ENCODE measurements around the gene ACBD3. TPM values are rescaled to one million over a fixed set of nuclear protein-coding genes. Genes with fewer than 3 reads are reported as not detected.

ACBD3 gene
- total RNA-seq, 5 donors from 2014 or later (not counting 1 experiment from before 2014, with no cell fraction given): 21.7 to 26.2 (median 22.5) TPM

DNA sequence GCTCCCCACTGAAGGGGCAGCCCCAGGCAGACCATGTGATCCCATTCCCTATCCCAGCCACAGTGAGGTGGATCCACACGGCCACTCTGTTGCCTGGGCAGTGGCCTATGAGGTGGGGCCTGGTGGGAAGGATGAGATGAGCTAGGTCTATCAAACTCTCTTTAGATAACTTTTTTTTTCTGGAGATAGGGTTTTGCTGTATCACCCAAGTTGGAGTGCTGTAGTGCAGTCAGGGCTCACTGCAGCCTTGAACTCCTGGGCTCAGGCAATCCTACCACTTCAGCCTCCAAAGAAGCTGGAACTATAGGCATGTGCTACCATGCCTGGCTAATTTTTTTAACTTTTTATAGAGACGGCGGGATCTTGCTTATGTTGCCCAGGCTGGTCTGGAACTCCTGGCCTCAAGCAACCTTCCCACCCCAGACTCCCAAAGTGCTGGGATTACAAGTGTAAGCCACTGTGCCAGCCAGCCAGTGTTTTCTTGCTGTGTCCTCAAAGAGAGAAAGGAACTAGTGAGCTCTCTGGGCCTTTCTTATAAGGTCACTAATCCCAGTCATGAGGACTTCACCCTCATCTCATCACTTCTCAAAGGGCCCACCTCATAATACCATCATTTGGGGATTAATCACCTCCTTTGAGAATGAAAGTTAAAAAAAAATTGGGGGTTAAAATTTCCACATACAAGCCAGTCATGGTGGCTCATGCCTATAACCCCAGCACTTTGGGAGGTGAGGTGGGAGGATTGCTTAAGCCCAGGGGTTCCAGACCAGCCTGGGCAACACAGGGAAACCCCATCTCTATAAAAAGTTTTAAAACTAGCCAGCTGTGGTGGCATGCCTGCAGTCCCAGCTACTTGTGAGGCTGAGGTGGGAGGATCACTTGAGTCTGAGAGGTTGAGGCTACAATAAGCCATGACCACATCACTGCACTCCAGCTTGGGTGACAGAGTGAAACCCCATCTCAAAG is 87.4 kb downstream of the ACBD3 start:
- H3K4me1 ChIP-seq (ENCODE audit: control insufficient read depth in 1 of 2, extremely low read depth in 1 of 2, insufficient read depth in 2 of 2, low read length in 2 of 2): peaks cover 0 to 12% of the 10 kb centered on the region in 2 experiments
- no peak for ATAC-seq (replicated peaks in 1 of 4)
- ChIA-PET POLR2A (interaction anchor here (0.6 kb wide), 3 partner anchors 9 to 1667 kb away, joined by 4 to 8 read pairs (median 4); no protein-coding TSS in a partner anchor), CTCF (interaction anchor here (0.6 to 1.1 kb wide), 3 partner anchors 11 to 57 kb away, joined by 3 to 4 read pairs (median 3); no protein-coding TSS in a partner anchor)
- no peaks in the 10 kb centered on the region for H3K9me3 Mint-ChIP-seq
- DNase-seq: no peak
- peaks cover 0 to 43% of the 10 kb centered on the region in 2 experiments for H3K27me3 ChIP-seq (replicated peaks in 1 of 2; ENCODE audit: control insufficient read depth in 2 of 2, extremely low read depth in 1 of 2, insufficient read depth in 2 of 2, low read length in 1 of 2)
- H3K4me3 Mint-ChIP-seq: peak overlapping the region in 2 of 3 donors; percentile 82 to 83
- no peak overlapping the region for H3K4me3 ChIP-seq (ENCODE audit: control insufficient read depth in 1 of 2, extremely low read depth in 1 of 2, low read length in 1 of 2)
- no peaks in the 10 kb centered on the region for H3K36me3 Mint-ChIP-seq
- H3K27me3 Mint-ChIP-seq: peaks cover 5 to 10% of the 10 kb centered on the region in 2 donors
- peaks cover 11 to 15% (median 12%) of the 10 kb centered on the region in 3 donors for H3K4me1 Mint-ChIP-seq
- no peaks in the 10 kb centered on the region for H3K9me3 ChIP-seq
- 100% methylated on average over 2 of the region's 3 CpGs for WGBS (ENCODE audit: insufficient coverage)
- H3K27ac ChIP-seq (ENCODE audit: low read length): no peak overlapping the region
- no peaks in the 10 kb centered on the region for H3K36me3 ChIP-seq (ENCODE audit: control insufficient read depth in 2 of 2, extremely low read depth in 1 of 2, insufficient read depth in 1 of 2, low read length in 1 of 2)
- no peak overlapping the region for H3K27ac Mint-ChIP-seq

DNA sequence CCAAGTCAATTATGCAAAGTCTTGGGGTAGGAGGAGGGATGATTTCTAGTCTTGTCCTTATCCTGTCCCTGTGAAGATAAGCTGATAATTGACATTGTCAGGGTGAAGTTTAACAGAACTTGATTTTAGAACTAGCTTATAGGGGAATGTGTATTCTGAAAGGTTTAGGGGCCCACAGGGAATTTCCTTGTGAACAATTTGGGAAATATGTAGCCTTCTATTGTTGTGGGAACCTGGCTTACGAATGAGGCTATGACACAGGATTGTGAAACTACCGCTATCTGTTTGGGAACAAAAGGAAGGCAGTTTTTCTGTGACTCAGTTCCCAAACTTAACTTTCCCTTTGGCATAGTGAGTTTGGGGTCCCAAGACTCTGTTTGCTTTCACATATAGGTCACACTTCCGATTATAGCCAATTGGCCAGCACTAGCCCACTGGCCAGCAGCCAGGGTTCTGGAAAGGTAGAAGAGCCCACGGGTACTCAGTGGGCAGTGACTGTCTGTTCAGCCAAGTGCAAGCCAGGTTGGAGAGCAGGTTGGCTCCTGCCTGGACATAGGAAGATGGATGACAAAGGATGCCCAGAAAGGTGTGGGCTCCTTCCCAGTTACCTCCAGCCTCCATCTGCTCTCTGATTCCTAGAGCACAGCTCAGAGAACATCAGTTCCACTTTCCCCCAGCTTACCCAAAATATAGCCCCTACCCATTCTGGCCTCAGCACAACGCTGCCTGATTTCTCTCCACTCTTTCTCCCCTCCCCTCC is 88.5 kb downstream of the ACBD3 start:
- Mint-ChIP-seq H3K4me1 (peaks cover 11 to 15% (median 12%) of the 10 kb centered on the region in 3 donors), H3K27me3 (peaks cover 5 to 10% of the 10 kb centered on the region in 2 donors), H3K4me3 (no peak overlapping the region), H3K36me3 (no peaks in the 10 kb centered on the region), H3K27ac (no peak overlapping the region), H3K9me3 (no peaks in the 10 kb centered on the region)
- H3K4me3 ChIP-seq (ENCODE audit: control insufficient read depth in 1 of 2, extremely low read depth in 1 of 2, low read length in 1 of 2): no peak overlapping the region
- ChIA-PET POLR2A (interaction anchor here (0.5 to 0.6 kb wide), 4 partner anchors 18 to 1665 kb away, joined by 4 to 5 read pairs (median 4); no protein-coding TSS in a partner anchor), CTCF (interaction anchor here (0.6 to 1.1 kb wide), 5 partner anchors 10 to 628 kb away, joined by 3 to 4 read pairs (median 3); no protein-coding TSS in a partner anchor)
- H3K36me3 ChIP-seq (ENCODE audit: control insufficient read depth in 2 of 2, extremely low read depth in 1 of 2, insufficient read depth in 1 of 2, low read length in 1 of 2): no peaks in the 10 kb centered on the region
- WGBS (ENCODE audit: insufficient coverage): 90% methylated on average over 2 of the region's 5 CpGs
- no peak overlapping the region for H3K27ac ChIP-seq (ENCODE audit: low read length)
- H3K4me1 ChIP-seq (ENCODE audit: control insufficient read depth in 1 of 2, extremely low read depth in 1 of 2, insufficient read depth in 2 of 2, low read length in 2 of 2): peaks cover 0 to 12% of the 10 kb centered on the region in 2 experiments
- no peaks in the 10 kb centered on the region for H3K9me3 ChIP-seq
- ATAC-seq (replicated peaks in 1 of 4) (no peak), DNase-seq (no peak)
- peaks cover 0 to 53% of the 10 kb centered on the region in 2 experiments for H3K27me3 ChIP-seq (replicated peaks in 1 of 2; ENCODE audit: control insufficient read depth in 2 of 2, extremely low read depth in 1 of 2, insufficient read depth in 2 of 2, low read length in 1 of 2)

DNA sequence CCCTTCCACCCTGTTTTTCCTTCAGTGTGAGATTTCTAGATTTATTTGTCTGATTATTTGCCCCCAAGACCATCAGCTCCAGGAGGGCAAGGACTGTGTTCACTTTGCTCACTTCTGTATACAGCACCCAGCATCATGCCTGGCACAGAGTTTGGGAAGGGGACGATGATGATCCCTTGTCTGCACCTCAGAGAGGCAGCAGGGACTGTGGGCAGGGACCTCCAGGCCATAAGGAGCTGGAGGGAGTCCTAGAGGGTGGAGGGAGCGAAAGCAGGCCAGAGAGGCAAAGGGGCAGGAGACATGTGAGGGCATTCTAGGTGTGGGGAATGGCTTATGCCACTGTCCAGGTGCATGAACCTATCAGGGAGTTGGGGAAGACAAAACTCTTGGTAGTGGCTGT is 91.3 kb downstream of the ACBD3 start:
- Mint-ChIP-seq H3K27me3 (peaks cover 5 to 11% of the 10 kb centered on the region in 2 donors), H3K4me1 (peaks cover 3 to 6% (median 4%) of the 10 kb centered on the region in 3 donors), H3K36me3 (no peaks in the 10 kb centered on the region), H3K9me3 (no peaks in the 10 kb centered on the region), H3K4me3 (no peak overlapping the region), H3K27ac (no peak overlapping the region)
- 48% methylated on average over 2 of the region's 2 CpGs for WGBS (ENCODE audit: insufficient coverage)
- no peaks in the 10 kb centered on the region for H3K9me3 ChIP-seq
- ChIA-PET POLR2A (no interaction called here), CTCF (no interaction called here)
- H3K4me1 ChIP-seq (ENCODE audit: control insufficient read depth in 1 of 2, extremely low read depth in 1 of 2, insufficient read depth in 2 of 2, low read length in 2 of 2): peaks cover 0 to 2% of the 10 kb centered on the region in 2 experiments
- DNase-seq (no peak), ATAC-seq (replicated peaks in 1 of 4) (no peak)
- H3K4me3 ChIP-seq (ENCODE audit: control insufficient read depth in 1 of 2, extremely low read depth in 1 of 2, low read length in 1 of 2): no peak overlapping the region
- peaks cover 0 to 44% of the 10 kb centered on the region in 2 experiments for H3K27me3 ChIP-seq (replicated peaks in 1 of 2; ENCODE audit: control insufficient read depth in 2 of 2, extremely low read depth in 1 of 2, insufficient read depth in 2 of 2, low read length in 1 of 2)
- no peak overlapping the region for H3K27ac ChIP-seq (ENCODE audit: low read length)
- H3K36me3 ChIP-seq (ENCODE audit: control insufficient read depth in 2 of 2, extremely low read depth in 1 of 2, insufficient read depth in 1 of 2, low read length in 1 of 2): no peaks in the 10 kb centered on the region

Other genes starting within 250 kb of the ACBD3 start
- under 1 TPM in 1 of 5 donors, not detected in 4; 0.16 TPM for gene LEFTY2, start 245.5 kb downstream of the ACBD3 start, total RNA-seq
- 10 to 100 TPM; 19.6 to 36.1 (median 21.8) TPM for gene SDE2, start 187.4 kb downstream of the ACBD3 start, total RNA-seq
- 100 to 1,000 TPM; 340 to 391 (median 366) TPM for gene H3-3A, start 124.0 kb downstream of the ACBD3 start, total RNA-seq
- under 1 TPM in 1 of 5 donors, not detected in 4; 0.63 TPM for gene MIXL1, start 36.9 kb upstream of the ACBD3 start, total RNA-seq
- gene LIN9, start 122.4 kb upstream of the ACBD3 start, total RNA-seq: 1 to 10 TPM; 1.6 to 7.3 (median 5.3) TPM
- 100 to 1,000 TPM in 3 of 5 donors, 10 to 100 TPM in 2; 79.1 to 133 (median 105) TPM for gene PARP1, start 221.4 kb upstream of the ACBD3 start, total RNA-seq